ENCODE data around the gene PILRA.
A peak's percentile ranks its signal among the peaks of the same experiment; 100 is the strongest.

GRCh38 chr7:100370303-100370702 lies 3.0 kb upstream of the PILRA start:
- TF ChIP-seq CTCF (IDR thresholded peaks at IDR 0.05 in 4 of 5, conservative IDR thresholded peaks at IDR 0.05 in 1 of 5): no peak
- TF ChIP-seq POLR2A (IDR thresholded peaks at IDR 0.05): peak in 1 of 2 donors; percentile 10

Data from gastrocnemius medialis (tissue), 4 donors.